ENCODE data around the gene HDDC3. TPM values are rescaled to one million over a fixed set of nuclear protein-coding genes. Genes with fewer than 3 reads are reported as not detected.

HDDC3 gene
- total RNA-seq, 2 experiments from 2014 or later: 49.8 to 51.3 TPM

DNA sequence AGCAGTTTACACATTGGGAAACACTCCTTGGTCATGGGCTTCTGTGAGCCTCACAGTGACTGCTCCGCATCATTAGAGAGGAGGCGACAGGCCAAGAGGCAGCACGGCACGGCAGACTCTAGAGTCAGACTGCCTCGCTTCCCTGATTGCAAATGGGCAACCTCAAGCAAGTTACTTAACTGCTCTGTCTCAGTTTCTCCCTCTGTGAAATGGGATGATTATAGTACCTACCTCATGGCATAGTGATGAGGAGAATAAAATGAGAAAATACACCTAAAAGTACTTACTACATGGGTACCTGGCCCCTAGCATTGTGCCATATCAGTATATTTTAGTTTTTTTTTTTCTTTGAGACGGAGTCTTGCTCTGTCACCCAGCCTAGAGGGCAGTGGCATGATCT lies 18.3 kb upstream of the HDDC3 start:
- H3K27ac Mint-ChIP-seq: no peak overlapping the region
- intact Hi-C loops (cut with micrococcal nuclease): no loop called here
- H3K27me3 Mint-ChIP-seq (ENCODE audit: low read depth): no peaks in the 10 kb centered on the region
- H3K4me1 Mint-ChIP-seq (ENCODE audit: low read depth): peaks cover 3% of the 10 kb centered on the region
- DNase-seq: no peak
- CTCF ChIA-PET: no interaction called here
- peaks cover 28% of the 10 kb centered on the region for H3K36me3 Mint-ChIP-seq (ENCODE audit: low read depth)
- no peak overlapping the region for H3K4me3 Mint-ChIP-seq
- no peaks in the 10 kb centered on the region for H3K9me3 Mint-ChIP-seq

DNA sequence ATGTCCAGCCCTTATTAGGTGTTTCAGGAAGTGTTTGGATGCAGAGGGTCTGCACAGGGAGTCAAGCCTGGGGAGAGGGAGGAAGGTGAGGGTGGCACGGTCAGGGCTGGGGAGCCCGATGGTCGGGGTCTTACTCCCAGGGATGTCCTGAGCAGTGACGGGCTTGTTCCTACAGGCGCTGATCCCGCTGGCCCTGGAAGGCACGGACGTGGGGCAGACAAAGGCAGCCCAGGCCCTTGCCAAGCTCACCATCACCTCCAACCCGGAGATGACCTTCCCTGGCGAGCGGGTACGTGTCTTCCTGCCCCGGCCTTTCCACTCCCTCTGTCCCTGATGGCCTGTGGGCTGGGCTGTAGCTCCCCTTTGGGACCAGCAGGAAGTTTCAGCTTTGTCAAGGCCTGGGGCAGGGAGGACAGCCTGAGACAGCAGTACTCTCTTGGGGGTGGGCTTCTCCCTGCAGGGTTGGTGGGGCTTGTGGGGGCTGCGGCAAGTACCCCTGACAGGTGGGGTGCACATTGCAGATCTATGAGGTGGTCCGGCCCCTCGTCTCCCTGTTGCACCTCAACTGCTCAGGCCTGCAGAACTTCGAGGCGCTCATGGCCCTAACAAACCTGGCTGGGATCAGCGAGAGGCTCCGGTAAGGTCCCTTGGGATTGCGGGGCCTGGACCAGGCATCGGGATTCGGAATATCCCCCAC lies 17.8 kb upstream of the HDDC3 start:
- intact Hi-C loops (cut with micrococcal nuclease): no loop called here
- peaks cover 29% of the 10 kb centered on the region for H3K36me3 Mint-ChIP-seq (ENCODE audit: low read depth)

DNA sequence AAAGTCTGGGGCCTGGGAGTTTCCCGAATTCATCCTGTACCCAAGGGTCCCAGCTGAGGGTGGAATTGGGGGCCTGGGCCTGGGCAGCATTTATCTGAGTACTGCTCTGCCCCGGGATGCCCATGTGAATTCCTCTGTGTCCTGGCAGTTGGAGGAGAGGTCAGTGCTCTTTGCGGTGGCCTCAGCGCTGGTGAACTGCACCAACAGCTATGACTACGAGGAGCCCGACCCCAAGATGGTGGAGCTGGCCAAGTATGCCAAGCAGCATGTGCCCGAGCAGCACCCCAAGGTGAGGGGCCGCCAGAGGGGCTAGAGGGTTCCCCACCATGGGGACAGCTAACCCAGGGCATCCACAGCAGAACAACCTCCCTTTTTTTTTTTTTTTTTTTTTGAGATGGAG lies 16.2 kb upstream of the HDDC3 start:
- CTCF ChIA-PET: interaction anchor here (1.6 to 4.0 kb wide), 2 partner anchors 9 to 15 kb away, joined by 5 to 19 read pairs; no protein-coding TSS in a partner anchor
- H3K27me3 Mint-ChIP-seq (ENCODE audit: low read depth): no peaks in the 10 kb centered on the region
- peaks cover 32% of the 10 kb centered on the region for H3K36me3 Mint-ChIP-seq (ENCODE audit: low read depth)
- H3K4me3 Mint-ChIP-seq: no peak overlapping the region
- no peak overlapping the region for H3K27ac Mint-ChIP-seq
- intact Hi-C loops (cut with micrococcal nuclease): no loop called here
- no peak for DNase-seq
- H3K4me1 Mint-ChIP-seq (ENCODE audit: low read depth): no peaks in the 10 kb centered on the region
- H3K9me3 Mint-ChIP-seq: no peaks in the 10 kb centered on the region

More for the DNA sequence above, 17.8 kb upstream of the HDDC3 start:
- H3K9me3 Mint-ChIP-seq: no peaks in the 10 kb centered on the region
- H3K4me1 Mint-ChIP-seq (ENCODE audit: low read depth): peaks cover 2% of the 10 kb centered on the region
- no peaks in the 10 kb centered on the region for H3K27me3 Mint-ChIP-seq (ENCODE audit: low read depth)
- DNase-seq: no peak
- CTCF ChIA-PET: no interaction called here
- H3K4me3 Mint-ChIP-seq: no peak overlapping the region
- no peak overlapping the region for H3K27ac Mint-ChIP-seq

DNA sequence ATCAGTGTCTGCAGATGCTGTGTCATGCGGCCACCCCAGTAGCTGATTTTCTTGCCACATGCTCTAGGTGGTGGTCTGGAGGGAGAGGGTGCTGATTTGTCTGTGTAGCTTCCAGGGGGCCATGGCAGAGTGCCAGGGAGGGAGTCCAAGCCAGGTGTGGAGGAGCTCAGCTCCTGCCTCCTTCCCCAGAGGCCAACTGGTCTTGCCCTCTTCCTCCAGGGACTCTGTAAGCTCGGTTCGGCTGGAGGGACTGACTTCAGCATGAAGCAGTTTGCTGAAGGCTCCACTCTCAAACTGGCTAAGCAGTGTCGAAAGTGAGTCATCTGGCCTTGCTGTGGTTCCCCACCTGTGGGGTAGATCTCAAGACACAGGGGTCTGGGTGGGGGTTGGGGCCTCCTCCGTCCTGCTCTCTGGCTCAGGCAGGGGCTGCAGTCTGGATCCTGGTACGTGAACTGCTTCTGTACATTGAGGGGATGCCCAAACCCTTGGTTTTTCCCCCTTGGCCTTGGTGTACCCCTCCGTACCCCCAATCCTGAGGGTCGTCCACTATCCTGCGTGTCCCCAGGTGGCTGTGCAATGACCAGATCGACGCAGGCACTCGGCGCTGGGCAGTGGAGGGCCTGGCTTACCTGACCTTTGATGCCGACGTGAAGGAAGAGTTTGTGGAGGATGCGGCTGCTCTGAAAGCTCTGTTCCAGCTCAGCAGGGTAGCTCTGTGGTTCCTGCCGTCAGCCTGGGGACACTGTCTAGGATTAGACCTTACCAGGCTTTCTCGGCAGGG lies 15.4 kb upstream of the HDDC3 start:
- intact Hi-C loops (cut with micrococcal nuclease): no loop called here
- no peak overlapping the region for H3K27ac Mint-ChIP-seq

DNA sequence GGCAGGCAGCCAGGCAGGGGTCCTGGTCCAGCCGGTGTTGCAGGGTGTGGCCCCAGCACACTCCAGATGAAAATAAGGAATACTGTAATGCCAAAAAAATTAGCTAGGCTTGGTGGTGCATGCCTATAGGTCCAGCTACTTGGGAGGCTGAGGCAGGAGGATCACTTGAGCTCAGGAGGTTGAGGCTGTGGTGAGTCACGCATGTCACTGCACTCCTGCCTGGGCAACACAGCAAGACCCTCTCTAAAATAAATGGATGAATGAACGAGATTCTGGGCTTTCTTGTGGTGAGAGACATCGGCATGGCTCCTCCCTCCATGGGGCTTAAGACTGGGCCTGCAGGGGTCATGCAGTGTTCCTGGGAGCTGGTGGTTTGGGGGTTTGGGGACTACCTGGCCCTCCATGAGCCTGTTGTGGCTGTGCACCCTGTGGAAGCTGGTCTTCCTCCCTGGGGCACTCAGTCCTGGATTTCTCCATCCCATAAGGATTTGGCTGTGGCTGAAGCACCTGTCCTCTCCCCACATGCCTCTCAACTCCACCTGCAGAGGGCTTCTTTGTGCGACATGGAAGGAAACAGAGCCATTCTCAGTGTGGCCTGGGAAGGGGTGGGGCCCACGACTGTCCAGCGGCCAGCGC lies 14.7 kb upstream of the HDDC3 start:
- DNase-seq: no peak
- Mint-ChIP-seq H3K27me3 (ENCODE audit: low read depth) (no peaks in the 10 kb centered on the region), H3K27ac (no peak overlapping the region), H3K36me3 (ENCODE audit: low read depth) (peaks cover 28% of the 10 kb centered on the region), H3K4me1 (ENCODE audit: low read depth) (no peaks in the 10 kb centered on the region), H3K4me3 (no peak overlapping the region), H3K9me3 (no peaks in the 10 kb centered on the region)
- intact Hi-C loops (cut with micrococcal nuclease): no loop called here
- CTCF ChIA-PET: interaction anchor here (0.6 to 4.0 kb wide), 5 partner anchors 10 to 109 kb away, joined by 3 to 19 read pairs (median 3); partner anchors contain the start of genes HDDC3 and UNC45A

More for the DNA sequence above, 15.4 kb upstream of the HDDC3 start:
- Mint-ChIP-seq H3K4me1 (ENCODE audit: low read depth) (no peaks in the 10 kb centered on the region), H3K36me3 (ENCODE audit: low read depth) (peaks cover 30% of the 10 kb centered on the region), H3K27me3 (ENCODE audit: low read depth) (no peaks in the 10 kb centered on the region), H3K9me3 (no peaks in the 10 kb centered on the region), H3K4me3 (no peak overlapping the region)
- CTCF ChIA-PET: interaction anchor here (0.6 to 4.0 kb wide), 4 partner anchors 9 to 109 kb away, joined by 3 to 19 read pairs (median 4); partner anchors contain the start of gene UNC45A
- DNase-seq: no peak

DNA sequence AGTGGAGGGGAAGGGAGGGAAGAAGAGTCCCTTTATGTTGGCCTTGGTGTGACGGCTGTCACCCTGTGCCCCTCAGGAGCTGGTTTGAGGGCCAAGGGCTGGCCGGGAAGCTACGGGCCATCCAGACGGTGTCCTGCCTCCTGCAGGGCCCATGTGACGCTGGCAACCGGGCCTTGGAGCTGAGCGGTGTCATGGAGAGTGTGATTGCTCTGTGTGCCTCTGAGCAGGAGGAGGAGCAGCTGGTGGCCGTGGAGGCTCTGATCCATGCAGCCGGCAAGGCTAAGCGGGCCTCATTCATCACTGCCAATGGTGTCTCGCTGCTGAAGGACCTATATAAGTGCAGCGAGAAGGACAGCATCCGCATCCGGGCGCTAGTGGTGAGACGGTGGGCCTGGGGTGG lies 14.2 kb upstream of the HDDC3 start:
- no peak overlapping the region for H3K4me3 Mint-ChIP-seq
- peaks cover 25% of the 10 kb centered on the region for H3K36me3 Mint-ChIP-seq (ENCODE audit: low read depth)
- CTCF ChIA-PET: interaction anchor here (0.7 to 4.0 kb wide), 4 partner anchors 11 to 104 kb away, joined by 3 to 19 read pairs (median 6); partner anchors contain the start of genes HDDC3 and UNC45A
- intact Hi-C loops (cut with micrococcal nuclease): no loop called here
- no peak for DNase-seq
- no peaks in the 10 kb centered on the region for H3K4me1 Mint-ChIP-seq (ENCODE audit: low read depth)
- H3K27ac Mint-ChIP-seq: no peak overlapping the region
- H3K9me3 Mint-ChIP-seq: no peaks in the 10 kb centered on the region
- no peaks in the 10 kb centered on the region for H3K27me3 Mint-ChIP-seq (ENCODE audit: low read depth)

DNA sequence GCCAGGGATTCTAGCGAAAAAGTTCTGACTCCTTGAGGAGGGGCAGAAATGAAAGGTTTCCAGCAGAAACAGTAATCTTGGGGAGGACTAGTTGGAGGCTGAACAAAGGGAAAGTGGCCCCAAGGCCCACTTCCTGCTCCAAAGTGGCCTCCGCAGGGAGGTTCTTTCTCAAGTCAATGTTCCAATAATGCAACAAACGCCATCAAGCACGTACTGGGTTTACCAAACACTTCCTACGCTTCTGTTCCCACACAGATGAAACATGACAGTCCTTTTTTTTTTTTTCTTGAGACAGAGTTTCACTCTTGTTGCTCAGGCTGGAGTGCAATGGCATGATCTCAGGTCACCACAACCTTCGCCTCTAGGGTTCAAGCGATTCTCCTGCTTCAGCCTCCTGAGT lies 12.7 kb upstream of the HDDC3 start:
- no peaks in the 10 kb centered on the region for H3K4me1 Mint-ChIP-seq (ENCODE audit: low read depth)
- H3K9me3 Mint-ChIP-seq: no peaks in the 10 kb centered on the region
- no peak overlapping the region for H3K27ac Mint-ChIP-seq
- no peak overlapping the region for H3K4me3 Mint-ChIP-seq
- CTCF ChIA-PET: interaction anchor here (0.8 to 1.0 kb wide), 2 partner anchors 88 to 644 kb away, joined by 3 read pairs; no protein-coding TSS in a partner anchor
- intact Hi-C loops (cut with micrococcal nuclease): no loop called here
- peaks cover 34% of the 10 kb centered on the region for H3K36me3 Mint-ChIP-seq (ENCODE audit: low read depth)
- no peaks in the 10 kb centered on the region for H3K27me3 Mint-ChIP-seq (ENCODE audit: low read depth)
- DNase-seq: no peak

DNA sequence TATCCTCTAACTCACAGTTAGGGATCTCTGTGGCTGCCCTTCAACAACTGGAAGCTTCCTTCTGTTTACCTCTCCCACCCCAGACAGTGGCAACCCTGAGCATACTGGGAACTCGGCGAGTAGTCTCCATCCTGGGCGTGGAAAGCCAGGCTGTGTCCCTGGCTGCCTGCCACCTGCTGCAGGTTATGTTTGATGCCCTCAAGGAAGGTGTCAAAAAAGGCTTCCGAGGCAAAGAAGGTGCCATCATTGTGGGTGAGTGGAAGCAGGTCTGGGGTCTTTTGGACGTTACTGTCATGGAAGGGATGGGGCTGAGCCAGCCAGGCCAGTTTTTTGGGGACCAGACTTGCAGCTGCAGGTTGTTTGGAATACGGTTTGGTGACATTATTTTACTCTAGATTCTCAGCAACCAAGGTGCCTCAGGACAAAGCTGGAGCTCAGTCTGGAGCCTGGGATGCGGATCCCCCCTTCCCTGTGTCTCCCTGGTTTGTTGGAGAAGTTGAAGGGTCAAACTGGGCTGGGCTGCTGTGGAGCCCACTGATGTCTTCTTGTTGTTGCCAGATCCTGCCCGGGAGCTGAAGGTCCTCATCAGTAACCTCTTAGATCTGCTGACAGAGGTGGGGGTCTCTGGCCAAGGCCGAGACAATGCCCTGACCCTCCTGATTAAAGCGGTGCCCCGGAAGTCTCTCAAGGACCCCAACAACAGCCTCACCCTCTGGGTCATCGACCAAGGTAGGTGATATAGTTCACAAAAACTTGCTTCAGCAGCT lies 10.2 kb upstream of the HDDC3 start:
- intact Hi-C loops (cut with micrococcal nuclease): no loop called here
- Mint-ChIP-seq H3K27me3 (ENCODE audit: low read depth) (no peaks in the 10 kb centered on the region), H3K27ac (no peak overlapping the region), H3K4me3 (no peak overlapping the region), H3K9me3 (no peaks in the 10 kb centered on the region), H3K4me1 (ENCODE audit: low read depth) (no peaks in the 10 kb centered on the region), H3K36me3 (ENCODE audit: low read depth) (peaks cover 28% of the 10 kb centered on the region)
- CTCF ChIA-PET: interaction anchor here (0.7 to 4.2 kb wide), 5 partner anchors 10 to 300 kb away, joined by 3 to 31 read pairs (median 3); partner anchors contain the start of gene HDDC3
- no peak for DNase-seq

DNA sequence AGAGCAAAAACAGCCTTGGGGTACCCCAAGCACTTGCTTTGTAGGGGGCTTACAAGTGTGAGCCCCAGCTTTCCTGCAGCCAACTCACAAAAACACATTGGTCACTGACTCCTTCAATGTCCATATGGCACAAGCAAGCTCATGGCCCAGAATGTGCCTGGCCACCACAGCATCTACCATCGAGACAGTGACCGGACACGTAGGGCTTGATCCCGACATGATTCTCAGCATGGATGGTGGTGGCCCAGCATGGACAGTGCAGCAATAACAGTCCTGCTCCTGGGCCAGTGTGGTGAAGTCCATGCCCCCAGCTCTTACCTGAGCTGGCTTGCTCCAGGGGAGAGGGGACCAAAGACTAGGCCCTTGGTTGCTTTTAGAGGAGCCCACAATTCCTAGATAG lies 8.7 kb upstream of the HDDC3 start:
- Mint-ChIP-seq H3K4me1 (ENCODE audit: low read depth) (peaks cover 8% of the 10 kb centered on the region), H3K36me3 (ENCODE audit: low read depth) (peaks cover 27% of the 10 kb centered on the region), H3K9me3 (no peaks in the 10 kb centered on the region), H3K27ac (no peak overlapping the region), H3K27me3 (ENCODE audit: low read depth) (no peaks in the 10 kb centered on the region), H3K4me3 (no peak overlapping the region)
- no peak for DNase-seq
- intact Hi-C loops (cut with micrococcal nuclease): no loop called here
- CTCF ChIA-PET: interaction anchor here (0.5 to 4.2 kb wide), 4 partner anchors 9 to 308 kb away, joined by 3 to 31 read pairs (median 3); partner anchors contain the start of genes HDDC3 and RCCD1

DNA sequence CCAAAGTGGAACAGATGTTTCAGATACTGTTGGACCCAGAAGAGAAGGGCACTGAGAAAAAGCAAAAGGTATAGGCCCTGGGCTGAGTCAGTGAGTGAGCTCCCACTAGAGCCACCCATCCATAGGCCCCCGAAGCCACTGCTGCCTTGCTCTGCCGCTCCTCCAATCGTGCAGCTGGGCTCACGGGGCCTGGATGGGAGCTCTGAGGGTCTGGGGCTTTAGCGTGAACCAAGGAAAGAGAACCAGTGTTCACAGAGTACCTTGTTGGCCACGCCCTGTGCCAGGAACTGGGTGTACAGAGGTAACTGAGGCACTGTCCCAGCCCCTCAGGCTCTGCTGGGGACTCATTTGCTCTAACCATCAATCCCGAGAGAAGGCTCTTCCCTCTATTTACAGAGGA lies 7.4 kb upstream of the HDDC3 start:
- no peak overlapping the region for H3K27ac Mint-ChIP-seq
- H3K4me3 Mint-ChIP-seq: no peak overlapping the region
- CTCF ChIA-PET: interaction anchor here (0.6 to 1.5 kb wide), 3 partner anchors 8 to 179 kb away, joined by 3 to 5 read pairs (median 4); no protein-coding TSS in a partner anchor
- intact Hi-C loops (cut with micrococcal nuclease): loop anchor here (10.0 kb wide), 1 partner anchor 555 kb away; the partner anchor contains the start of gene IQGAP1
- H3K36me3 Mint-ChIP-seq (ENCODE audit: low read depth): peaks cover 22% of the 10 kb centered on the region
- H3K4me1 Mint-ChIP-seq (ENCODE audit: low read depth): peaks cover 14% of the 10 kb centered on the region
- no peak for DNase-seq
- H3K27me3 Mint-ChIP-seq (ENCODE audit: low read depth): no peaks in the 10 kb centered on the region
- H3K9me3 Mint-ChIP-seq: no peaks in the 10 kb centered on the region

DNA sequence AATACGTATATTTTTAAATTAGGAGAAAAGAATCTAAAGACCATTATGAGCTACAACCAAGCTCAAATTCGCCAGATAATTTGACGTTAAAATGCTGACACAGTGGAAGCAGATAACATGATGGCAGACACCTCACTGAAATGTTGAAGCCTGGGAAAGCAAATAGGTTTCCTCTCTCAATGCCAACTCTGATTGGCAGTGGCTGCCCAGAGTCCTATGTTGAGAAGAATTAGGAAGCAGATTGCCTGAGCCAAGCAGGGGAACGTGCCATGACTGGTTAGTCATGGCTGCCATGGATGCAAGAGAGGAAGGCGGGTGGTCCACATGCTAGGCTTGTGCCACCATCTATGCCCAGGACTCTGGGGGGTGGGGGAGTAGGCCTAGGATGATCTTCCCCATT lies 5.9 kb upstream of the HDDC3 start:
- Mint-ChIP-seq H3K9me3 (no peaks in the 10 kb centered on the region), H3K4me3 (no peak overlapping the region), H3K27me3 (ENCODE audit: low read depth) (no peaks in the 10 kb centered on the region), H3K4me1 (ENCODE audit: low read depth) (peaks cover 19% of the 10 kb centered on the region), H3K36me3 (ENCODE audit: low read depth) (peaks cover 22% of the 10 kb centered on the region), H3K27ac (no peak overlapping the region)
- intact Hi-C loops (cut with micrococcal nuclease): loop anchor here (10.0 kb wide), 1 partner anchor 553 kb away; the partner anchor contains the start of gene IQGAP1
- CTCF ChIA-PET: interaction anchor here (0.6 kb wide), 1 partner anchor 321 kb away, joined by 3 read pairs; no protein-coding TSS in a partner anchor
- DNase-seq: no peak
